ENCODE results near the gene TMEM9B. TPM values are rescaled to one million over a fixed set of nuclear protein-coding genes. Genes with fewer than 3 reads are reported as not detected.

Gene TMEM9B
- total and polyA plus RNA-seq, 2 experiments from 2014 or later: 10.4 to 12.9 TPM

- Mint-ChIP-seq H3K4me3 (no peak overlapping the region), H3K27ac (no peak overlapping the region), H3K9me3 (no peaks in the 10 kb centered on the region), H3K27me3 (ENCODE audit: insufficient read depth, low read depth, poor library complexity) (no peaks in the 10 kb centered on the region), H3K4me1 (peaks cover 7% of the 10 kb centered on the region; the same call in 2 of the 3 replicates), H3K36me3 (ENCODE audit: low read depth) (no peaks in the 10 kb centered on the region)
- ATAC-seq: no peak
- no peak for DNase-seq (ENCODE audit: low spot score)
- no peaks in the 10 kb centered on the region for H3F3A ChIP-seq (replicated peaks; ENCODE audit: low read depth)
- no peak overlapping the region for H2AFZ ChIP-seq
- no peak overlapping the region for H3K4me2 ChIP-seq
- TF ChIP-seq ETS1 (IDR thresholded peaks at IDR 0.05) (no peak), POLR2AphosphoS5 (IDR thresholded peaks at IDR 0.05; ENCODE audit: low read depth) (no peak), EZH2 (IDR thresholded peaks at IDR 0.05; ENCODE audit: low read depth, unreplicated experiment) (no peak), STAT1 (IDR thresholded peaks at IDR 0.05; ENCODE audit: unreplicated experiment) (no peak), ZNF462 (CRISPR knock-in tag; IDR thresholded peaks at IDR 0.05) (no peak), NANOG (IDR thresholded peaks at IDR 0.05; ENCODE audit: borderline replicate concordance) (no peak), JUNB (IDR thresholded peaks at IDR 0.05; ENCODE audit: unreplicated experiment) (no peak), CTCF (conservative IDR thresholded peaks at IDR 0.05; ENCODE audit: low read depth in 2 of 2) (no peak), EZH2phosphoT487 (IDR thresholded peaks at IDR 0.05; ENCODE audit: unreplicated experiment) (no peak), CREB1 (CRISPR knock-in tag; IDR thresholded peaks at IDR 0.05; ENCODE audit: low read depth) (no peak), ZNF331 (CRISPR knock-in tag; IDR thresholded peaks at IDR 0.05; ENCODE audit: low read depth) (no peak), ZNF114 (CRISPR knock-in tag; IDR thresholded peaks at IDR 0.05) (no peak), REST (IDR thresholded peaks at IDR 0.05; ENCODE audit: unreplicated experiment) (no peak)
- no peak overlapping the region for H3K27ac ChIP-seq (ENCODE audit: low read depth)
- no peaks in the 10 kb centered on the region for H3K4me1 ChIP-seq (ENCODE audit: insufficient read depth)
- no peaks in the 10 kb centered on the region for H3K9me2 ChIP-seq (ENCODE audit: insufficient read depth)
- H3K4me3 ChIP-seq: no peak overlapping the region
- no peaks in the 10 kb centered on the region for H3K27me3 ChIP-seq (ENCODE audit: insufficient read depth)
- no peaks in the 10 kb centered on the region for H3K79me2 ChIP-seq (replicated peaks; ENCODE audit: insufficient read depth)
- no peaks in the 10 kb centered on the region for H3K36me3 ChIP-seq (ENCODE audit: insufficient read depth)
- H4K20me1 ChIP-seq (replicated peaks; ENCODE audit: insufficient read depth): no peaks in the 10 kb centered on the region
These were observed 23.2 kb upstream of the TMEM9B start for GRCh38 chr11:8987446-8987845.

Data from GM23338 (cell line).